DMS153 (cell line): ENCODE measurements around the gene FDX2.
"Not testable (repeated sequence)": the region's sequence is repeated elsewhere in the genome, so short reads cannot be mapped to it uniquely, and the experiment has no call there.

Source experiments
- DNase-seq: peaks from one replicate; lab custom pipeline; 2025; lab: John Stamatoyannopoulos, UW

Gene FDX2

DNA sequence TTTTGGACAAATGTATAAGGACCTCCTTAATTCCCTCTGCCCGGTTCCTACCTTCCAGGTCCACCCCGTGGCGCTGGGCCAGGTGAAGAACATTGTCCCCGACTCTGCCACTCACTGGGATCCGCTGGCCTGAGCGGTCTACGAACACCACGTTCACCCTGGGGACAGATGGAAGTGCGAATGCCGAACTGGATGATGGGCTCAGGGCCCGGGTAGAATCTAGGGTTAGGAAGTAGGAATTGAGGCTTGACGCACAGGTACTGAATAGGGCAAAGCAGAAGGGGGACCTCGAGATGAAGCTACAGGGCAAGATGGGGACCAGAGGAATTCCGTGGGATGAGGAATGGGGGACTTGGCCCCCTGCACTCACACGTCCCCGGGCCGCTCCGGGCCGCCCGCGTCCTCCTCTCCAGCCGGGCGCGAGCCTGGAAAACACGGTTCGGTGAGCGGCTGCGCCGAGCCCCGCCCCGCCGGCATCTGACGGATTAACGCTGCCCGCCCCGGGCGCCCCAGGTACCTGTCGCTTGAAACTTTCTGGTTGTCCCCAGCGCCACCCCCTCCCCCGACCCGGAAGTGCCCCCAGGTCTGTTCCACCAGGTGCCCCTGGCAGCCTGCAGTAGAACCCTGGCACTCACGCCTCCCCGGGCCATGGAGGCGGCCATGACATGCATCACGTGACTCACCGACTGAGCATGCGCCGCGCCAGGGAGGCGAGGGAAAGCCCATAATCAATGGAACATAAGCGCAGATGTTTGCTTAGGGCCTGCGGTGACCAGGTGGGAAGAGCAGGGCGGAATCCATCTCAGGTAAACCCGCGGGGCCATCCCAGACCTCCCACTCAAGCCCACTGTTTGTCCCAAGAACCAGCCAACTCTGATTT lies at the start of gene FDX2:
Gene FDX2 (minus strand): TSS at position 681 of the 880 bp plus-strand sequence. CDS start 19 bp downstream, at position 662.
- DNase-seq, result peak; percentile 75

GRCh38 chr19:10365518-10365917 lies 49.7 kb upstream of the FDX2 start:
- DNase-seq, result no peak

DNA sequence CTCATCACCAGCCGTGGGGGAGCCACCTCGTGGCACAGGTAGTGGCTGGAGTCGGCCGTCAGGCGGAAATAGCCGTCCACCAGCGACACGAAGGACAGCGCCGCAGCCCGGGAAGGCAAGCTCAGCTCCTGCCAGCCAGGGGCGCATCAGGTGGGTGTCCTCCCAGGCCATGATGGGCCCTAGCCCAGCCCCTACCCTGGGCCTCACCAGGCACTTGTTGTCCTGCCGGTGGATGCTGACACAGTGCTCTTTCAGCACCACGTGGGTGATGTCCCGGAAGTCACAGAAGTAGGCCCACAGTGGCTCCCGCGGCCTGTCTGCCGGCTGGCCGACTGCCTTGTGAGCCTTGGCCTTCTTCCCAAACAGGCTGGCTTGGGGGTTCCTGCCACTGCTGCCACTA lies 48.8 kb upstream of the FDX2 start:
- no peak for DNase-seq

- DNase-seq, result no peak
These were observed 48.0 kb upstream of the FDX2 start for GRCh38 chr19:10363789-10364281.

DNA sequence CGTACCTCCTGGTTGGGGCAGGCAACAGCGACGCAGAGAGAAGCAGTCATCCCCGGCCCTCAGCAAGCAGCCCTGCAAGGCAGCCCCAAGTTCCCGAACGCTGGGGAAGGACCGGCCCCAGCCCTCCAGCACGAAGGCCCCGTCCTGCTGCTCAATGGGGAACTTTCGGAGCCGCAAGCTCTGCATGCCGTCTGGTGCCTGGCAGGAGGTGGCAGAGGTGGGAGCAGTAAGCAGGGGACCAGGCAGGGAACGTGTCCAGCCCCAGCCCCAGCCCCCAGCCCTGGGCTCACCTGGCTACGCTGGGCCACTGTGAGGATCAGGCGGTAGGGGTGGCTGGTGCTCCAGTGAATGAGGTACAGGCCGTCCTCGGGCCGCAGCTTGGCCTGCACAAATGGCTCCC lies 46.4 kb upstream of the FDX2 start:
- DNase-seq, result no peak

DNA sequence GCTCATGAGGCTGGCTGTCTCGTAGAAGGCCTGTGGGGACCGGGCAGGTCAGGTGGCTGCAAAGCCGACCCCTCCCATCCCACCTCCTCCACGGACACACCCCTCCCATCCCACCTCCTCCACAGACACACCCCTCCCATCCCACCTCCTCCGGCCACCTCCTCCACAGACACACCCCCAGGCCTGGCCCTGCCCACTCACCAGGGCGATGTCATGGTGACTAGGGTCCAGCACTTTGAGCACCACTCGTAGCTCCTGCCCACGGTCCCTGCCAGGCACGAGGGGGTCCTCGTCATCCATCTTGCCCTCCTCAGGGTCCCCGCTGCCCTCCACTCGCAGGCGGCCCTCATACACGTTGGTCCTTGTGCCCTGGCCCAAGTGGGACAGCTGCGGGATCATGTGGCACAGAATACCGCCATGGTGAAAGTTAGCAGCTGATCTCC lies 45.8 kb upstream of the FDX2 start:
- DNase-seq, result no peak

DNA sequence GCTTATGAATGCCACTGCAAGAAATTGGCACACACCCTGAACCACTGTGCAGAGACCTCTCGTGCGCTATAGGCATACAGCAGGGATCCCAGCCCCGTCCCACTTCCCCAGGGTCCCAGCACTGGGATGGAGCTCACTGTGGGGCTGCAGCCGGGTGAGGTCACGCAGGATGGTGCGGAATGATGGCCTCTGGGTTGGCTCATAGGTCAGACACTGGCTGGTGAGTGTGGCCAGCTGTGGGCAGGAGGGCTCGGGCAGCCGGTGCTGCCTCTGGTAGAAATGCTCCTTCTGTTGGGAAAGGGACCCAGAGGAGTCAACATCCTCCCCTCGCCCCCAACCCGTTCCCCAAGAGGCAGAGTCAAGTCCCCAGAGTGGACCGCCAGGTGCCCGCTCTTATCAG lies 40.6 kb upstream of the FDX2 start:
- no peak for DNase-seq

DNA sequence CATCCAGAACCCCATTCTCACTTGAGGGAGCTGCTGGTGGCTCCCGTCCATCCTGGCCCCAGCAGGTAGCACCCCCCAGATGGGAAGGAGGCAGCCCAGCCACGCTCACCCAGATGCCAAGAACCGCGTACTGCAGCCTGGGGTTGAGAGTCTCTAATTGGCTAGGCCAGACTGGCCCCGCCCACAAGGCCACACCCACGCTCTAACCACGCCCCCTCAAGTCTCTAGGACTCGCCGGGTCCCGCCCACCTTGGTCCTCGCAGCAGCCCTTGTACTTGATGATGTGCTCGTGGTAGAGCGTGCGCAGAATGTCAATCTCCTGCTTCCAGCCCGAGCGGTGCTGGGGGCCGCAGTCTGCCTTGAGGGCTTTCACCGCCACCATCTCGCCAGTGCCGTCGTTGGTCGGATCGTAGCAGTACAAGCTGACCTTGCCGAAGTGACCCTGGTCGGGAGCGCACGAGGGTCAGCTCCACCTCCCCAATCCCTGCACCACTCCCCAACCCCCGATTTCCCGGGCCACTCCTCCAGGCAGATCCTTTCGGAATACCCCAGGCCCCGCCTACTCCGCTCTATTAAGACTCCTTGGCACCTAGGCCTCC lies 38.1 kb upstream of the FDX2 start:
- DNase-seq, result no peak

- DNase-seq, result no peak
These were observed 37.2 kb upstream of the FDX2 start for GRCh38 chr19:10352764-10353671.

GRCh38 chr19:10346509-10346908 lies 30.7 kb upstream of the FDX2 start:
- DNase-seq, result no peak

DNA sequence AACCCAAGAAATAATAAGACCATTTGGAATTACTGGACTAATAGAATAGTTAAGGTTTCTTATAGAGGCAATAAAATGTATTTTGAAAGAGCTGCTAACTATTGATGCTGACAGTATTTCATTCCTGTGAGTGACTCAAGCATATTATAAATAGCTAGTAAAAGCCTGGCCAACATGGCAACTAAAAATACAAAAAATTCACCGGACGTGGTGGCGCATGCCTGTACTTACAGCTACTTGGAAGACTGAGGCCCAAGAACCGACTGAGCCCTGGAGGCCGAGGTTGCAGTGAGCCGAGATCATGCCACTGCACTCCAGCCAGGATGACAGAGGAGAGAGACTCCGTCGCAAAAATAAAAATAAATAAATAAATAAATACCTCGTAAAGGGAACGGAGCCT lies 29.0 kb upstream of the FDX2 start:
- no peak for DNase-seq

GRCh38 chr19:10343495-10343894 lies 27.7 kb upstream of the FDX2 start:
- DNase-seq, result no peak

GRCh38 chr19:10339977-10340376 lies 24.2 kb upstream of the FDX2 start:
- no peak for DNase-seq

- DNase-seq, result no peak
These were observed 23.7 kb upstream of the FDX2 start, which contains the start of gene ICAM3 for GRCh38 chr19:10339380-10339960. Gene ICAM3, minus strand, starts transcription at chr19:10339624. Its CDS starts 10 bp downstream, at chr19:10339614.

- no peak for DNase-seq
These were observed 23.1 kb upstream of the FDX2 start for GRCh38 chr19:10338940-10339339.

GRCh38 chr19:10336725-10337124 lies 20.9 kb upstream of the FDX2 start:
- not testable (repeated sequence) for DNase-seq

DNA sequence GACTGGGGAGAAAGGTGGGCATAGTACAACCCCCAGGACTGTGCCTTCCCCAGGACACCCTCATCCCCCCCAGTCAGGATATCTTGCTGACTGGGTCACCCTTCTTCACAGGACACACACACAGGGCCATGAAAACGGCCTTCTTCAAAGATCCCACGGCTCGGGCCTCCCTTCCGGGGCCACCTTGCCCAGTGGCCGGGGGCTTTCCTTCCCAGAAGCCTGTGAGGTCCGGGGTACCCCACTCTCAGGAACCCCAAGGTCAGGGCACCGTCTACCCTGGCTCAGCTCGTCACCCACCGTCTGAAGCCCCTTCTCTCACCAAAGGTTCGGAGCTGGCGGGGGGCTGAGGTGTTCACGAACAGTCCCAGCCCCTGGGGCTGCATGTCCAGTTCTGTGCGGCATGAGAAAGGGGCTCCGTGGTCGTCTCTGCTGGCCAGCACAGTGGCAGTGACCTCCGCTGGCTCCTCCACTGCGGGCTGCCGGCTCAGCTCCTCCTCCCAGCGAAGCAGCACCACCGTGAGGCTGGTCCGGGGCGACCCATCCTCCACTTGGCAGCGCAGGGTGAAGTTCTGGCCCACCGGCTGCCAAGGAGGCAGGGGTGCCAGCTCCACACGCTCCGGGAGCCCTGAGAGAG lies 19.7 kb upstream of the FDX2 start:
- DNase-seq, result no peak

- peak; percentile 17 for DNase-seq
These were observed 19.0 kb upstream of the FDX2 start for GRCh38 chr19:10334588-10335351.

DNA sequence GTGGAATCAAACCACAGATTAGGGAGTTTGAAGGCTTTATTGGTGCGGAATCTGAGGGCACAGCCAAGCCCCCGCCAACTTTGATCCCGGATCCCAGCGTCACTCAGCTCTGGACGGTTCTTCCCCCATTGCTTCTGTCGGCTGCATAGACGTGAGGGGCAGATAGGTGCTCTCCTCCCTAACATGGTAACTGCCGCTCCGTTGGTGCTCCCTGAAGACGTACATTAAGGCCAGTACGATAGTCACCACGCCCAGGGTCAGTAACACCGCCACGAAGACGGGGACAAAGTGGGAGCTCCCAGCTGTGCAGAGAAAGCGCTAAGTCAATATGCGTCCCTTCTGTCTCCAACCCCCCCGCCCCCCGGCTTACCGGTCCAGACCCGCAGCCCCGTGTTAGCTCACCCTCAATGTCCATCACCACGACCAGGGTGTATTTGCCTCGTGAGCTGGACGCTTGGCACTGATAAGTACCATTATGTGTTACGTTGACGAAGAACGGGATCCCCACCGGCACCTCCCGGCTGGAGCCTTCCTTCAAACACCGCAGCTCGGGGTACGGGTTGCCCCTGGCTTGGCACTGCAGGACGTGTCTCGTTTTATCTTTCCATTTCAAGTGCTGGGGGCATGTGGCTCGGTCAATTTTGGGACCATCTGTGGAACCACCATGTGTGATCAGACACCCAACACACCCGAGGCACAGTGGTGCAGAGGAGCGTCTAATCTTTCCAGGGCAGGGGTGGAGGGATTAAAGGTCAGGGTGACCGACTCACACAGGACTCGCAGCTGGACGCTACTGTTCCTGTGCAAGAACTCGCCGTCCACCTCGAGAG lies 18.2 kb upstream of the FDX2 start:
- DNase-seq, result no peak
